GM19468 (cell line): ENCODE results near the gene RASAL2.
"Not testable (repeated sequence)": the region's sequence is repeated elsewhere in the genome, so short reads cannot be mapped to it uniquely, and the experiment has no call there.

Experiments used
- ATAC-seq: cut with Tn5 transposase; IDR thresholded peaks from one replicate; pipeline ENCODE4 v1.9.1; 2021; ENCODE audit warnings: mild to moderate bottlenecking, moderate library complexity, moderate number of reproducible peaks; ENCODE audit not compliant: unreplicated experiment; ENCODE audit errors: extremely low read depth

Gene RASAL2

DNA sequence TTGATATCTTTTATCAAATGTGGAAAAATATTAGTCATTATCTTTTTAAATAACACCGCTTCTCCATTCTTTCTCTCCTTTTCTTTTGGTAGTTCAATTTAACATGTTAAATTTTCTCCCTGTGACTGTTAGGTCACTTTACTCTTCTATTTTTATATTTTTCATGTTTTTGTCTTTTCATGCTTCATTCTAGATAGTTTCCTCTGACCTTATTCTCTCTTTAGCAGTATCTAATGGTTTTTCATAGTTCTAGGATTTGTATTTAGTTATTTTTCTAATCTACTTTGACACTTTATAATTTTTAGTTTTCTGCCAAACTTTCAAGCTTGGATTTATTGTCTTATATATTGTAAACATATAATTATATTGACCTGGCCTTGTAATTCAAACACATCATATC, 116.0 kb downstream of the RASAL2 start:
- ATAC-seq = no peak

DNA sequence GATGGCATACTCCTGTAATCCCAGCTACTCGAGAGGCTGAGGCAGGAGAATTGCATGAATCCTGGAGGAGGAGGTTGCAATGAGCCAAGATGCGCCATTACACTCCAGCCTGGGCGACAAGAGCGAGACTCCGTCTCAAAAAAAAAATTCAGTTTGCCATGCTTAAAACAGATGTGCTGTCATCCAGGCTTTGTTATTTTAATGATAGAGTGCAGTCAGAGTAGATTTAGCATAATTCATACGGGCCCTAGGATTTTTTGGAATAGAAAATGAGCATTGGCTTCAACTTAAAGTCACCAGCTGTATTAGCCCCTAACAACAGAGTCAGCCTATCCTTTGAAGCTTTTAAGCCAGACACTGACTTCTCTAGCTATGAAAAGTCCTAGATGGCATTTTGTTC, 124.6 kb downstream of the RASAL2 start:
- ATAC-seq = no peak

DNA sequence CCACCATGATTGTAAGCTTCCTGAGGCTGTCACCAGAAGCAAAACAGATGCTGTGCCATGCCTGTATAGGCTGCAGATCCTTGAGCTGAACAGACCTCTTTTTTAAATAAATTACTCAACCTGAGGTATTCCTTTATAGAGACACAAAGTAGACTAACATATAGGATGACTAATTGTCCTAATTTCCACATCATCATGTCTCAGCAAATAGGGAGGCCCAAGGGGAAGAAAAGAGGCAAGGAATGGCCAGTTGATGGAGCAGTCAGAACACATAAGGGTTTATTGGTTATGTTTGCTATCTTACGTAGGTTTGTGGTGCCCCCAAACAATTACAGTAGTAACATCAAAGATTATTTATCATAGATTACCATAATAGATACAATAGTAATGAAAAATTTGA, 126.2 kb downstream of the RASAL2 start:
- no peak for ATAC-seq

DNA sequence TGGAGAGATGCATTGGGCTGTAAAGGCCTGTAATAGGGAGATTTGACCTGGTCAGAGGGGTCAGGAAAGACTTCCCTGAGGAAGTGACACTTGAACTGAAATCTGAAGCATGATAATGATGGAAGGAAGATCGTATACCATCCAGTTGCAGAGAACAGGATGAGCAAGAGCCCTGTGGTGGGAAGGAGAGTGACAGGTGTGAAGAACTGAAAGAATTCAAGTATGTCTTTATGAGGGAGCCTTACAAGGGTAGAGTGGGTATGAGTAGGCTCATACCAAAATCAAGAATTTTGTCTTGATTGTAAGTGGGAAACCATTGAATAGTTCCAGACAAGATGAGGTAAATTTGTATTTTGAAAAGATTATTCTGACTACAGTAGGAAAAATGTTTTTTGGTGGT, 129.4 kb downstream of the RASAL2 start:
- ATAC-seq = no peak

DNA sequence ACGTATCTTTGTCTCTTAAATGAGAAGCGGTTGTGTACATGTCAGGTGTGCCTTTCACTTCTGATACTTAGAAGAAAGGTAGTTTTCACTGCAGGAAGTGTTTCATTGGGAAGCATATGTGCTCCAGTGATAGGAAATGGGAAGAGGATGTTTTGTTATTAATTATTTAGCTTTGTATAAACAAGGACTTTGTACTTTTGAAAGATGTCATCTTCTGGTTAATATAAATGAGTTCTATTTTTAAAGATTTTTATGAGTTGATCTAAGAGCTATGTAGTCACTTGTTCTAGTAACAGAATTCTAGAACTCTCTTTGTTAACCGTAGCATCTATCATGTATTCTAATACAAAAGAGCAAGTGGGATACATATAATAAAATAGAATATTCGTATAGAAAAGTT, 130.5 kb downstream of the RASAL2 start:
- ATAC-seq = no peak

DNA sequence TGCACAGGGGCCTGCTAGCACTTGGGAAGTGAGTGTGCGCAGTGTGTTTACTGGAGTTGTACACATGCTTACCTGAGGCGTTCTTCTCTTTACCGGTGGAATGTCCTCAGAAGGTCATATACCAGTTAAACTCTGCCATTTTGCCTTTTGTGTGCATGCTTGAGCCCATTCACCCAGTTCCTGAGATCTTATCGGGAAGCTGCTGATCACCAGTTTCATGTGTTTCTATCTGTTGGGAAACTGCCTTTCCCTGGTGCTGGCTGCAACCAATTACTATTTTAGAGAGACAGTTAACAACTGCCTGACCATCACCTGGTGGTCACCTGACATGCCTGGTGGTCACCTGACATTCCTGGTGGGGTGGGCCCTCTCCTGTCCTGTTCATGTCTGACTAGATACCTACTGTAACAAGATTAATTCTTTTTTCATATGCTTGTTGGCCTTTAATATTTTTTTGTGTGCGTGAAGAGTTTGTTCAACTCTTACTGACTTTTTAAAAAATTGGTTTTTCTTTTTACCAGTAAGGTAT, 137.0 kb downstream of the RASAL2 start:
- ATAC-seq = no peak

DNA sequence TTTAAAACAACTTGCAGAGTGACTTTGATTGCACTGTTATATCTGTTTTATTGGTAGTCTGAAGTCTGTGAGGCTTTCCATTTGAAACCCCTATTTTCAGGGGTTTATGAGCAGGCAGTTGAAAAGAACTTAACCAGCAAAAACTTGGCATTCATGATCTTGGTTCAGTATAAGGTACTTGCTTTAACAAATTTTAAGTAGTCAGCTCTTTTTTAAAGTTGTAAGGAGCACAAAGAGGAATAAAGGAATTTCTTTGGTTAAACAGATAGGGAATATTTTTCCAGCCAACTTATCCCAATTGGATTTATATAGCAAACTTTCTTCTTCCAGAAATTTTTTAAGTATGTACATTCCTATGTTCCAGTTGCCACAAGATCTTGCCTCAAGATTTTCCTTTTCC, 138.2 kb downstream of the RASAL2 start:
- ATAC-seq = no peak

DNA sequence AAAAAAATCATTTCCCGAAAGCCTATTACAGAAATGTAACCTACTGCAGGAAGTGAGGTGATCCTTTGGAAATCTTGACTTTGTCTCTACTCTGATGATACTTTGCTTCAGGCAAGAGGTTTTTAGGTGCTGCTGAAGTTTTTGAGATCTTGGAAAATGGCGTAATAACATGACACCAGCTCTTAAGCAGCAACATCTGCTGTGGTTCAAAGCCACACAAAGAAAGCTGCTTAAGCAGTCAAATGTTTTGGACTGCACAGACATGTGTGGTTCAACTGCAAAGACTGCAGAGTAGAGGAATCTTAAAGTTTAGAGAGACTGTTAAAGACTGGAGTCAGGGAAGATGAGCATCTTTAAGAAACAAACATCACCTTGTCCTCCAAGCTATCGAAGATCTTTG, 139.0 kb downstream of the RASAL2 start:
- no peak for ATAC-seq

DNA sequence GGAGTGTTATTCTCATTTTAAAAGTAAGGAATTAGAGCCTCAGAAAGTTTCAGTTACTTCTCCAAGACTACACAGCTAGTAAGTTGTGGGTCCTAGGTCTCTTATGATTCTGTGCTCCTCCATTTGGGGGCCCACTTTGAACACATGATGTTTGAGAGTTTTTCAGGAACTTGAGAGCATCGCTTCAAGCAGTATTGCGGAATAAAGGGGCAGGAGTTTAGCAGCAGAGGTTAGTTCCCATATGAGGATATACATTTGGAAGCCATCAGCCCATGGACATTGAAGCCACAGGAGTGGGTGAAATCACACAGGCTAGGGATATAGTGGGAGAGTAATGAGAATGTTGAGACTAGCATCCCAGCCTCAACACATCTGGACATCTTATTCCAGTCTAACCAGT, 143.2 kb downstream of the RASAL2 start:
- no peak for ATAC-seq

DNA sequence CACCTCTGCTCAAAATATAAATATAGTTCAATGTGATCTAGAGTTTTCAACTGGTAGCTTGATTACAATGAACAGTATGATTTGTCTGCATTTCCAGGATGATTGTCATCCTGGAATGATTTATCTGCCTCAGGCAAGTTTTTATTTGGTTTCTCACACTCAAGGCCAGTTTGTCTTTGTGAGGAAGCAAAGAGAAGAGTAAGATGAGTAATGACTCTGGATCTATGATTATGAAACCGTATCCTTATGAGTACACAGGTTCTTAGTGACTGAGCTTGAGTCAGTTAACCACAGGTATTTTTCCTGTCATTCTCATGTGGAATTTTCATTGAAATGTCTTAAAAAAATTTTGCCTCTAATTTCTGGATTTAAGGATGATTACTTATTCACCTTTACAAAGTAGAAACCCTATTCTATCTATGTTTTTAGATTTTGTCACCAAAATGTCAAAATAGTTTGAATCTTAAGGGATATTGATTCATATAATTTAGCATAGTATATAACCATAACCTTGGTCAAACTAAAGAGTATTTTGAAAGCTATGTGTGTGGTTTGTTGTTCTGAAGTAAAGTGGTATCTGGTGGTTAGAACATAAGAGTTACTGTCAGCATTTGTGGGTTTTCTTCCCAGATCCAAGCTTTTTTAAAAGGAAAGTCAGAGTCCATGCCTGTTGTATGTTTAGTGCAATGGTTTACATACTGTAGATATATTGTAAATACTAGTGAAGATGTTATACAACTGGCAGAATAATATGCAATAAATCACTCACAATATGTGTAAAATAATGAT, 145.0 kb downstream of the RASAL2 start:
- no peak for ATAC-seq

DNA sequence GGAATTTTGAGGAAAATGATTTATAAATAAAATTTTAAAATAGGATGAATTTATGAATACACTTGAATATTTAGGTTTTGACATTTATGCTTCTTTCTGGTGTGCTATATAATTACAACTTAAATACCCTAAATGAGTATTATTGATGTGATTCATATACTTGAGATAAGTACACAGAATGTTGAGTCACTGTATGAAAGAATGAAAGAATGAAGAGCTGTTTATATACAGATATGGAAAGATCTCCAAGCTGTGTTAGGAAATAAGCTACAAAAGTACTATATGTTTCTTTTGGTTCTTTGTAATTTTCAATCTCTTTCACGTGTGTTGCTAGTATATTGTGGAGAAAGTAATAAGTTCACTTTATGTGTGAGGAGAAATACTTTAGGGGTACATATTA, 147.2 kb downstream of the RASAL2 start:
- no peak for ATAC-seq

DNA sequence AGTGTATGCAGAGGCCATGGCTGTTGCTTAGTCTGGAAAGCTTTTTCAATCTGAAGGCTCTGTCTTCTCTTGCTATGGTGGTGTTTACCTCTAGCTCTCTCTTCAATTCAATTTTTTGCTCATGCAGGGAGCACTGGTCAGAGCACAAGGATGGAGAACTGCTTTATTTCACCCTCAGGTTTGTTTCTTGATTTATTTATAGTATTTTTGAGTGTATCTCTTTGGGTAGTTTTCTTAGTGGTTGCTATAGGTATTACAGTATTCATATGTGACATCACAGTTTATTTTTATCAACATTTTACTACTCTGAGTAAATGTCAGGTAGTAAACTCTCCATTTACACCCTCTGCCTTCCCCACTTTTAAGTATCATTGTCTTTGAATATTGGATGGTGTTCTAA, 147.9 kb downstream of the RASAL2 start:
- ATAC-seq = no peak

DNA sequence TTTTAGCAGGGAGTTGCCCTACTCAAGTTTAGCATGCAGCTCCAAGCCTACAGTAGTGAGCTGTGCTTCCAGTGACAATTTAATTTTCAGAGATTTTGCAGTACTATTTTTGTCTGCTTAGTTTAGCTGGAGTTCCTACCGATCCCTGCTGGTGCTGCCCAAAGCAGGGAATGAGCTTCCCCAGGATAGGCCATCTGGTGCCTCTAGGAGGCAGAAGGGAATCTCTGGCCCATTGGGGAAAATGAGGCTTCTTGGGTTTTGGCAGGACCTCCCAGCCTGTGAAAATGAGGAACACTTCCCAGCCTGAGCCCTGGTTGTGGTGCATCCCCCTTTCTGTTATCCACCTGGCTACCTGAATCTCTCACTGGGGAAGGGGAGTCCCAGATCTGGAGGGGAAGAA, 149.2 kb downstream of the RASAL2 start:
- no peak for ATAC-seq

DNA sequence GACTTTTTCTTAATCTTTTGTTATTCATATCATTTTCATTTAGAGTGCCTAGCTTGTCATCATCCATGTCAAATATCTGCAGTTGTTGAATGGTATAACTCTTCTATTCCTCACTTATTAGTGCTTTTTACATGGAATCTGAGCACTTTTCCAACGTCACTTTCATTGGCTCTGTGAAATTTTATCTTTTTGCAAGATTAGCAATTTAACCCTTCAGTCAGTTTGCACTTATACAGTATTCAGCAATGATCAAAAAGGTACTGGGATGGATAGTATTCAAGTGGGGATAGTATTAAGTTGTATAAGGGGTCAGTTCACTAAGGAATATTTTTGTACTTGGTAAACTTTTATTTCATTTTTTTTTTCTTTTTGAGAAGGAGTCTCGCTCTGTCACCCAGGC, 150.0 kb downstream of the RASAL2 start:
- no peak for ATAC-seq

DNA sequence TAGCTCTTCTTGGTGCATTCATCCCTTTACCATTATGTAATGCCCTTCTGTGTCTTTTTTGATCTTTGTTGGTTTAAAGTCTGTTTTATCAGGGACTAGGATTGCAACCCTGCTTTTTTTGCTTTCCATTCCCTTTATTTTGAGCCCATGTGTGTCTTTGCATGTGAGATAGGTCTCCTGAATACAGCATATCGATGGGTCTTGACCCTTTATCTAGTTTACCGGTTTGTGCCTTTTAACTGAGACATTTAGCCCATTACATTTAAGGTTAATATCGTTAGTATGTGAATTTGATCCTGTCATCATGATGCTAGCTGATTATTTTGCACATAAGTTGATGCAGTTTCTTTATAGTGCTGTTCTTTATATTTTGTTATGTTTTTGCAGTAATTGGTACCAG, 154.4 kb downstream of the RASAL2 start:
- not testable (repeated sequence) for ATAC-seq

DNA sequence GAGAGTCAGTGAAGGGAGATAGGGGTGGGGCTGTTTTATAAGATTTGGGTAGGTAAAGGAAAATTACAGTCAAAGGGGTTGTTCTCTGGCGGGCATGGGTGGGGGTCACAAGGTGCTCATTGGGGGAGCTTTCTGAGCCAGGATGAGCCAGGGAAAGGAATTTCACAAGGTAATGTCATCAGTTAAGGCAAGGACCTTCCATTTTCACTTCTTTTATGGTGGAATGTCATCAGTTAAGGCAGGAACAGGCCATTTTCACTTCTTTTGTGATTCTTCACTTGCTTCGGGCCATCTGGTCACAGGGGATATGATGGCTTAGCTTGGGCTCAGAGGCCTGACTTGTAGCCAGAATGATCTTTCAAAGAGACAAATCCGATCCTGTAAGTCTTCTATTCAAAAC, 159.7 kb downstream of the RASAL2 start:
- ATAC-seq = not testable (repeated sequence)

DNA sequence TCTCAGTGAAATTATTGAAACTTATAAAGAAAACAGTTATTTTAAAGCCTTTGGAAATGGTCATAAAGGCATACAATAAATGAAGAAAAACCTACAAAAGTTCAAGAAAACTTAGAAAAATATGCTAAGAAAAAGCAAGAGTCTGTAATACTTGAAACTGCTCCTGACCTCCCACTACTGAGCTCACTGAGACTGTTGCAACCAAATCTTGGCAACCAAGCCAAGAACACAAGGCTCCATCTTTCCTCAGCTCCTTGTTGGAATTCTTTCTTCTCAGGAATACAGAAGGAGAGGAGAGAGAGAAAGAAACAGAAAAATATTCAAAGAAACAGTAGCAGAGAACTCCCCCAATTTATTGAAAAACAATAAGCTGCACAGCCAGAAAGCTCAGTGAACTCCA, 160.5 kb downstream of the RASAL2 start:
- ATAC-seq = no peak

DNA sequence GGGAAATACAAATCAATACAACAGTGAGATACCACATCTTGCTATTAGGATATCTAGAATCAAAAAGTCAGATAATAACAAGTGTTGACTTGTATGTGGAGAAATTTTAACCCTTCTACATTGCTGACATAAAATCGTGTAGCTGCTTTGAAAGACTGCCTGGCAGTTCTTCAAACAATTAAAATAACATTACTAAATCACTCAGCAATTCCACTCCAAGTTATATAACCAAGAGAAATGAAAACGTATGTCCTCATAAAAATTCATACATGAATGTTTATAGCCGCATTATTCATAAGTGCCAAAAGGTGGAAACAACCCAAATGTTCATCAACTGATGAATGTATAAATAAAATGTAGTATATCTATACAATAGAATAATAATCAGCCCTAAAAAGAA, 164.6 kb downstream of the RASAL2 start:
- no peak for ATAC-seq

DNA sequence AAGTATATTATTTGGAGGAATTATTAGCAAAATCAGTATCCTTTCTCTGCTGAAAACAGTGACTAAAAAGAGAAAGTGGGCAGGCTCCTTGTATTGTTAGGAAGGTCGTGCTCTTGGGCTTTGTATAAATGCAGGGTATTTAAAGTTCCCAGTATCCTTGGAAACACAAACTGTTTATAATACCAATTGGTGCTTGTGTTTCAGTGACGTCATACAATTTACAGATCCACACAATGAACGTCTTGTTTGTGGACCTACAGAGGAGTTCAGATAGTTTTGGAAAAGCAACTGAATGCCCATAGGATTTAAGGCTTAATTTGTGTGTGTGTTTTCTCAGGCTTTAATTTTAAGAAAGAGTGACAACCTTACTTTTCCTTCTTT, 168.2 kb downstream of the RASAL2 start:
- no peak for ATAC-seq

DNA sequence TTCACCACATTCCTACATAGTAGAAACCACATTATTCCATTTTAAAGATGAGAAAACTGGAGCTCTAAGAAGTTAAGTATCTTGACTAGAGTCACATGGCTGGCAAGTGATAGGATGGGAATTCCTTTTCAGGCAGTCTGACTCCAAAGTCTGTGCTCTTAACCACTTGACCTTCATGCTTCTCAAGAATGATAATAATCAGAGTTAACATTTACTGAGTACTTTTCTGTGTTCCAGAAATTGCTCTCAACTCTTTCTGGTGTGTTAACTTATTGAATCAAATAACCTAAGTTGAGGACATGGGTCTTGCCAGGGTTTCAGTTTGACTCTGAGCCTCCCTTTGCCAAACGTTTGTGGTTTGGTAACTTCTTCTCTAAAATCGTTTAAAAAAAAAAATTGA, 169.4 kb downstream of the RASAL2 start:
- ATAC-seq = no peak

DNA sequence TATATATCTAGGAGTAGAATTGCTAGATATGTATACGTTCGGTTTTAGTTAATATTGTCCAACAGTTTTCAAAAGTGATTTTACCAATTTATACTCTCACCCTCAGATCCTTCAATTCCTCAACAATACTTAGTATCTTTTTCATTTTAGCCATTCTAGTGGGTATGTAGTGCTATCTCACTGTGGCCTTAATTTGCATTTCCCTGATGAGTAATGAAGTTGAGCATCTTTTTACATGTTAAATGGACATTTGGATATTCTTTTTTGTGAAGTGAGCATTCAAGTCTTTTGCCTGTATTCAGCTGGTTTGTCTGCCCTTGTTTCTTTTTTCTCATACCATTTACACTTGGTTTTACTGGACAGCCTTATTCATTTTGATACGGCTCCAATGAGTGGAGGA, 172.2 kb downstream of the RASAL2 start:
- ATAC-seq = no peak

DNA sequence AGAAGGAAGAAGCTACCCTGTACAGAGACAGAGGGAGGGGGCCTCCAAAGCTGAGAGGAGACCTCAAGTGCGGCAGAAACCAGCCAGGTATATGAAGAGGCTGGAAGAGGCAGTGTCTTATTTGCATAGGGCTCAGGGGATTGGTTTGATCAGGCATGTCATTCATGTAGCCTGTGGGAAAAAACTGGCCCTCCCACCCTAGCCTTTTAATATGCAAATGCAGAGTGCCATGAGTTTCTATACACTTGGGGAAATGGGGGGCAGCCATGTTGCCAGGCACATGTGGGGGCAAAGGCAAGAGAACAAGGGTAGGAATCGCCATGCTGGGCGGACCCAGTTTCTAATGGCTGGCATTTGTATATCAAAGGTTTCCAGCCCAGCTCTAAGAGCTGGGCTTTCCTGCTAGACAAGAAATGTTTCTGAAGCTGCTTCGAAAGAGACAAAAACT, 172.7 kb downstream of the RASAL2 start:
- ATAC-seq = no peak
